Transverse colon (tissue), 4 donors: ENCODE measurements around the gene PEX14.

ENCODE experiments used
- CTCF ChIP-seq, 5 experiments: fragments of 200-600 bp in 3 of 5; fragments of 450-650 bp in 2 of 5; sonication (generic) in 3 of 5; IDR thresholded peaks; 1 replicate in 2 of 5; 2 replicates in 3 of 5; pipeline ENCODE4 v1.5.1; 2016 to 2017; ENCODE audit warnings: antibody characterized with exemption in 5 of 5, inconsistent platforms in 3 of 5, mild to moderate bottlenecking in 2 of 5, moderate library complexity in 1 of 5
- POLR2A ChIP-seq: fragments of 450-650 bp; IDR thresholded peaks from one replicate; pipeline ENCODE4 v1.6.1; 2016; ENCODE audit warnings: antibody characterized with exemption, mild to moderate bottlenecking, moderate library complexity
- POLR2AphosphoS5 ChIP-seq, 3 donors: sonication (generic); formaldehyde crosslinking; IDR thresholded peaks; one replicate each; pipeline ENCODE4 v1.6.1; 2016; ENCODE audit warnings: antibody characterized with exemption in 3 of 3

GRCh38 chr1:10625554-10625953, 150.8 kb downstream of the PEX14 start:
- TF ChIP-seq CTCF (IDR thresholded peaks at IDR 0.05): no peak
- no peak for TF ChIP-seq POLR2A
- no peak for TF ChIP-seq POLR2AphosphoS5 (IDR thresholded peaks at IDR 0.05)
